Neural progenitor cell (in vitro differentiated cells): Measurements from ENCODE around the gene KANK4. TPM values are rescaled to one million over a fixed set of nuclear protein-coding genes. Genes with fewer than 3 reads are reported as not detected.

Source experiments
- DNase-seq: peaks from one replicate; pipeline ENCODE4 v3.0.0-alpha.2; 2016; ENCODE audit warnings: low spot score
- H2AFZ ChIP-seq: fragments of 200-600 bp; sonication (generic); replicated peaks from 2 replicates; pipeline ENCODE4 v1.6.1; 2016; ENCODE audit warnings: antibody characterized with exemption
- H3F3A ChIP-seq: fragments of 200-600 bp; sonication (generic); 2 replicates; pipeline ENCODE4 v1.6.1; 2016; ENCODE audit warnings: antibody characterized with exemption, low read depth
- H3K27ac ChIP-seq: fragments of 200-600 bp; sonication (generic); 2 replicates; pipeline ENCODE4 v1.5.1; 2016; ENCODE audit warnings: mild to moderate bottlenecking
- H3K27me3 ChIP-seq: fragments of 200-600 bp; sonication (generic); 2 replicates; pipeline ENCODE4 v1.6.1; 2016; ENCODE audit warnings: mild to moderate bottlenecking, moderate library complexity
- H3K36me3 ChIP-seq: fragments of 200-600 bp; sonication (generic); 2 replicates; pipeline ENCODE4 v1.5.1; 2016
- H3K4me1 ChIP-seq: fragments of 200-600 bp; sonication (generic); 2 replicates; pipeline ENCODE4 v1.6.1; 2016; ENCODE audit warnings: mixed run types
- H3K4me2 ChIP-seq: fragments of 200-600 bp; sonication (generic); 2 replicates; pipeline ENCODE4 v1.6.1; 2016
- H3K4me3 ChIP-seq: fragments of 200-600 bp; sonication (generic); 2 replicates; pipeline ENCODE4 v1.5.1; 2016
- H3K79me2 ChIP-seq: fragments of 200-600 bp; sonication (generic); 2 replicates; pipeline ENCODE4 v1.6.1; 2016; ENCODE audit warnings: low read depth
- H3K9ac ChIP-seq: fragments of 200-600 bp; sonication (generic); 2 replicates; pipeline ENCODE4 v1.6.1; 2016
- H3K9me3 ChIP-seq: fragments of 200-600 bp; sonication (generic); 2 replicates; pipeline ENCODE4 v1.5.1; 2016; ENCODE audit warnings: low read depth
- H4K20me1 ChIP-seq: fragments of 200-600 bp; sonication (generic); 2 replicates; pipeline ENCODE4 v1.6.1; 2016; ENCODE audit warnings: low read depth
- H3K27ac Mint-ChIP-seq: 3 replicates; pipeline ENCODE4 v1.8.0; 2021; ENCODE audit warnings: mixed read lengths
- H3K27me3 Mint-ChIP-seq: 2 replicates; pipeline ENCODE4 v1.8.0; 2022; ENCODE audit warnings: low read depth, mild to moderate bottlenecking, inconsistent platforms, moderate library complexity, mixed read lengths; ENCODE audit not compliant: insufficient read depth
- H3K36me3 Mint-ChIP-seq: 3 replicates; pipeline ENCODE4 v1.8.0; 2021; ENCODE audit warnings: mixed read lengths
- H3K4me1 Mint-ChIP-seq: 3 replicates; pipeline ENCODE4 v1.8.0; 2021; ENCODE audit warnings: mixed read lengths
- H3K4me3 Mint-ChIP-seq: 3 replicates; pipeline ENCODE4 v1.8.0; 2021; ENCODE audit warnings: mild to moderate bottlenecking, moderate library complexity, mixed read lengths
- H3K9me3 Mint-ChIP-seq: 3 replicates; pipeline ENCODE4 v1.8.0; 2020; ENCODE audit warnings: mixed read lengths
- CTCF ChIP-seq: fragments of 200-600 bp; sonication (generic); IDR thresholded peaks from 2 replicates; pipeline ENCODE4 v1.5.1; 2017; ENCODE audit warnings: antibody characterized with exemption, mild to moderate bottlenecking
- EZH2 ChIP-seq: fragments of 200-600 bp; sonication (generic); IDR thresholded peaks from 2 replicates; pipeline ENCODE4 v1.6.1; 2017; ENCODE audit warnings: antibody characterized with exemption, mild to moderate bottlenecking, moderate library complexity
- EZH2phosphoT487 ChIP-seq: fragments of 200-600 bp; sonication (generic); IDR thresholded peaks from 2 replicates; pipeline ENCODE4 v1.6.1; 2017; ENCODE audit warnings: antibody characterized with exemption
- total RNA-seq: library from RNA; depleted of rRNA; stranded (reverse); fragments of >200 nt; gene quantifications from 2 replicates; pipeline ENCODE4 v1.2.3, GENCODE V29; 2015; ENCODE audit warnings: low replicate concordance

KANK4 gene
- total RNA-seq, 1 donor from 2014 or later: not detected

GRCh38 chr1:62259551-62259950 lies 59.7 kb downstream of the KANK4 start:
- H3K9me3 ChIP-seq: no peaks in the 10 kb centered on the region
- H3K79me2 ChIP-seq: no peaks in the 10 kb centered on the region
- H3K4me1 ChIP-seq: peaks cover 11% of the 10 kb centered on the region
- no peak overlapping the region for H3K9ac ChIP-seq
- no peak for DNase-seq
- H3K9me3 Mint-ChIP-seq: no peaks in the 10 kb centered on the region
- H3K4me3 Mint-ChIP-seq: no peak overlapping the region
- H3K27me3 ChIP-seq: no peaks in the 10 kb centered on the region
- peaks cover 1% of the 10 kb centered on the region for H3K36me3 Mint-ChIP-seq
- peaks cover 5% of the 10 kb centered on the region for H3K27me3 Mint-ChIP-seq
- peaks cover 10% of the 10 kb centered on the region for H3F3A ChIP-seq
- H3K4me1 Mint-ChIP-seq: peaks cover 12% of the 10 kb centered on the region
- no peaks in the 10 kb centered on the region for H4K20me1 ChIP-seq
- H2AFZ ChIP-seq: no peak overlapping the region
- no peak overlapping the region for H3K27ac ChIP-seq
- no peak overlapping the region for H3K4me2 ChIP-seq
- no peak overlapping the region for H3K4me3 ChIP-seq
- H3K36me3 ChIP-seq: no peaks in the 10 kb centered on the region
- no peak for TF ChIP-seq CTCF
- no peak for TF ChIP-seq EZH2phosphoT487
- TF ChIP-seq EZH2: no peak
- H3K27ac Mint-ChIP-seq: no peak overlapping the region

GRCh38 chr1:62250126-62250726 lies 69.0 kb downstream of the KANK4 start:
- Mint-ChIP-seq H3K27ac (no peak overlapping the region), H3K36me3 (no peaks in the 10 kb centered on the region), H3K9me3 (no peaks in the 10 kb centered on the region), H3K4me3 (no peak overlapping the region), H3K27me3 (peaks cover 5% of the 10 kb centered on the region), H3K4me1 (peaks cover 25% of the 10 kb centered on the region)
- TF ChIP-seq EZH2phosphoT487 (no peak), EZH2 (no peak), CTCF (no peak)
- H3K79me2 ChIP-seq: no peaks in the 10 kb centered on the region
- no peaks in the 10 kb centered on the region for H3K9me3 ChIP-seq
- H3K4me3 ChIP-seq: no peak overlapping the region
- H3K4me1 ChIP-seq: no peaks in the 10 kb centered on the region
- no peaks in the 10 kb centered on the region for H3K36me3 ChIP-seq
- no peak overlapping the region for H3K27ac ChIP-seq
- no peaks in the 10 kb centered on the region for H3K27me3 ChIP-seq
- H4K20me1 ChIP-seq: no peaks in the 10 kb centered on the region
- H2AFZ ChIP-seq: no peak overlapping the region
- H3F3A ChIP-seq: peaks cover 9% of the 10 kb centered on the region
- no peak overlapping the region for H3K4me2 ChIP-seq
- no peak for DNase-seq
- no peak overlapping the region for H3K9ac ChIP-seq

GRCh38 chr1:62247391-62248168 lies 71.7 kb downstream of the KANK4 start:
- Histone ChIP-seq H4K20me1 (no peaks in the 10 kb centered on the region), H3K27me3 (no peaks in the 10 kb centered on the region), H3K4me1 (peaks cover 4% of the 10 kb centered on the region), H3K4me3 (no peak overlapping the region), H3K79me2 (no peaks in the 10 kb centered on the region), H3K4me2 (no peak overlapping the region), H3K9me3 (no peaks in the 10 kb centered on the region), H3K27ac (no peak overlapping the region), H3F3A (peaks cover 9% of the 10 kb centered on the region), H3K9ac (no peak overlapping the region), H3K36me3 (no peaks in the 10 kb centered on the region), H2AFZ (no peak overlapping the region)
- peaks cover 8% of the 10 kb centered on the region for H3K36me3 Mint-ChIP-seq
- no peak for TF ChIP-seq CTCF
- no peak for TF ChIP-seq EZH2
- no peak for TF ChIP-seq EZH2phosphoT487
- peak overlapping the region; percentile 0 for H3K27ac Mint-ChIP-seq
- H3K4me3 Mint-ChIP-seq: no peak overlapping the region
- H3K4me1 Mint-ChIP-seq: peaks cover 33% of the 10 kb centered on the region
- peak; percentile 75 for DNase-seq
- peaks cover 9% of the 10 kb centered on the region for H3K27me3 Mint-ChIP-seq
- peaks cover 12% of the 10 kb centered on the region for H3K9me3 Mint-ChIP-seq
